ENCODE data around the gene VRTN.

GRCh38 chr14:74312161-74312560 is 36.1 kb upstream of the VRTN start:
- TF ChIP-seq POLR2A (IDR thresholded peaks at IDR 0.05; ENCODE audit: low read length), result no peak
- no peak for TF ChIP-seq GATA1 (IDR thresholded peaks at IDR 0.05; ENCODE audit: low read depth, low read length)
